HepG2 (cell line): ENCODE measurements around the gene VGF. TPM values are rescaled to one million over a fixed set of nuclear protein-coding genes. Genes with fewer than 3 reads are reported as not detected.
A peak's percentile ranks its signal among the peaks of the same experiment; 100 is the strongest.

ENCODE experiments used
- BCL6 ChIP-seq: IDR thresholded peaks from 2 replicates; pipeline ENCODE4 v1.6.1; 2016; ENCODE audit warnings: missing genetic modification reagents, missing compliant biosample characterization
- ETV5 ChIP-seq: IDR thresholded peaks from 2 replicates; pipeline ENCODE4 v1.6.1; 2018; ENCODE audit warnings: missing biosample characterization, missing genetic modification reagents, inconsistent platforms, borderline replicate concordance
- FOSL1 ChIP-seq: sonication (generic); formaldehyde crosslinking; IDR thresholded peaks from 2 replicates; pipeline ENCODE4 v1.9.0; 2021; ENCODE audit warnings: missing genetic modification reagents, borderline replicate concordance
- FOXM1 ChIP-seq: sonication (generic); formaldehyde crosslinking; IDR thresholded peaks from 2 replicates; pipeline ENCODE4 v1.5.0; 2020; ENCODE audit warnings: missing genetic modification reagents
- KDM6A ChIP-seq: IDR thresholded peaks from 2 replicates; pipeline ENCODE4 v1.6.1; 2016; ENCODE audit warnings: low read depth
- MEIS1 ChIP-seq: sonication (generic); formaldehyde crosslinking; IDR thresholded peaks from 2 replicates; pipeline ENCODE4 v1.9.0; 2021; ENCODE audit warnings: mild to moderate bottlenecking, missing genetic modification reagents, moderate library complexity, borderline replicate concordance
- MTF1 ChIP-seq: sonication (generic); formaldehyde crosslinking; IDR thresholded peaks from 2 replicates; pipeline ENCODE4 v1.5.0; 2020; ENCODE audit warnings: missing genetic modification reagents
- POGZ ChIP-seq: sonication (generic); formaldehyde crosslinking; IDR thresholded peaks from 2 replicates; pipeline ENCODE4 v1.4.0; 2020; ENCODE audit warnings: mild to moderate bottlenecking, missing genetic modification reagents
- REXO4 ChIP-seq: sonication (generic); formaldehyde crosslinking; IDR thresholded peaks from 2 replicates; pipeline ENCODE4 v1.8.0; 2022; ENCODE audit warnings: missing genetic modification reagents, mild to moderate bottlenecking, borderline replicate concordance
- SAP130 ChIP-seq: IDR thresholded peaks from 2 replicates; pipeline ENCODE4 v1.6.1; 2016; ENCODE audit warnings: low read depth
- SRSF4 ChIP-seq: fragments of 200-400 bp; formaldehyde crosslinking; IDR thresholded peaks from one replicate; pipeline ENCODE4 v1.6.1; 2018; ENCODE audit warnings: mild to moderate bottlenecking, low read depth, low read length, moderate library complexity; ENCODE audit not compliant: poor library complexity, severe bottlenecking
- TBX3 ChIP-seq: fragments of 450-650 bp; IDR thresholded peaks from 2 replicates; pipeline ENCODE4 v1.6.1; 2017; ENCODE audit warnings: antibody characterized with exemption, mild to moderate bottlenecking, inconsistent platforms, borderline replicate concordance
- ZNF124 ChIP-seq: sonication (generic); formaldehyde crosslinking; IDR thresholded peaks from 2 replicates; pipeline ENCODE4 v1.4.0; 2020; ENCODE audit warnings: missing genetic modification reagents
- polyA plus RNA-seq, 8 experiments: library from polyadenylated mRNA; depleted of rRNA in 3 of 8; stranded (reverse) in 7 of 8; unstranded in 1 of 8; fragments of >200 nt; fragmentation: Illumina TruSeq in 4 of 8; extraction: Trizol in 4 of 8; gene quantifications; 2 replicates each; pipeline versions ENCODE4 v1.2.1 to v1.2.3, GENCODE V29; 2011 to 2016; ENCODE audit warnings: low read depth in 4 of 8, missing spikeins in 1 of 8, mixed read lengths in 1 of 8; ENCODE audit not compliant: insufficient read depth in 1 of 8
- total RNA-seq, 5 experiments: library from RNA; depleted of rRNA; stranded (reverse); fragments of >200 nt; fragmentation: Illumina TruSeq; extraction: Trizol; gene quantifications; 2 replicates each; pipeline ENCODE4 v1.2.3, GENCODE V29; 2016; ENCODE audit warnings: low read depth in 1 of 5
- TF ChIP-seq, protein P1 (sequence below): IDR thresholded peaks from 2 replicates; pipeline ENCODE4 v1.6.1; 2016
- TF ChIP-seq, protein P2 (sequence below): sonication (generic); formaldehyde crosslinking; IDR thresholded peaks from 2 replicates; pipeline ENCODE4 v1.8.0; 2022; ENCODE audit warnings: missing genetic modification reagents, mild to moderate bottlenecking, inconsistent platforms, borderline replicate concordance
- TF ChIP-seq, protein P3 (sequence below): sonication (generic); formaldehyde crosslinking; conservative IDR thresholded peaks from 2 replicates; pipeline ENCODE4 v1.4.0; 2020; ENCODE audit warnings: mild to moderate bottlenecking, missing genetic modification reagents, moderate library complexity
- TF ChIP-seq, protein P4 (sequence below): sonication (generic); formaldehyde crosslinking; IDR thresholded peaks from 2 replicates; pipeline ENCODE4 v1.5.0; 2020; ENCODE audit warnings: mild to moderate bottlenecking, missing genetic modification reagents, borderline replicate concordance

VGF gene
- total and polyA plus RNA-seq, 2 of the 13 experiments (the other 11 are each of a cell fraction or from before 2014, with no cell fraction given), result 0.12 to 0.46 TPM

DNA sequence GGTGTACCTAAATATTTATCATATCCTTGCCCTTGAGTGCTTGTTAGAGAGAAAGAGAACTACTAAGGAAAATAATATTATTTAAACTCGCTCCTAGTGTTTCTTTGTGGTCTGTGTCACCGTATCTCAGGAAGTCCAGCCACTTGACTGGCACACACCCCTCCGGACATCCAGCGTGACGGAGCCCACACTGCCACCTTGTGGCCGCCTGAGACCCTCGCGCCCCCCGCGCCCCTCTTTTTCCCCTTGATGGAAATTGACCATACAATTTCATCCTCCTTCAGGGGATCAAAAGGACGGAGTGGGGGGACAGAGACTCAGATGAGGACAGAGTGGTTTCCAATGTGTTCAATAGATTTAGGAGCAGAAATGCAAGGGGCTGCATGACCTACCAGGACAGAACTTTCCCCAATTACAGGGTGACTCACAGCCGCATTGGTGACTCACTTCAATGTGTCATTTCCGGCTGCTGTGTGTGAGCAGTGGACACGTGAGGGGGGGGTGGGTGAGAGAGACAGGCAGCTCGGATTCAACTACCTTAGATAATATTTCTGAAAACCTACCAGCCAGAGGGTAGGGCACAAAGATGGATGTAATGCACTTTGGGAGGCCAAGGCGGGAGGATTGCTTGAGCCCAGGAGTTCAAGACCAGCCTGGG lies 27.0 kb downstream of the VGF start (continued):
- TF ChIP-seq POGZ (CRISPR knock-in tag) (no peak; the same call in 1 of the 2 replicates), ZNF124 (no peak), BCL6 (no peak), MEIS1 (CRISPR knock-in tag) (0 out of 2 replicates have a peak, but pooled peaks have one; percentile 57), SRSF4 (no peak), TBX3 (peak; percentile 24; the same call in 1 of the 2 replicates), SAP130 (CRISPR knock-in tag) (peak; percentile 59; the same call in 1 of the 2 replicates), FOXM1 (CRISPR knock-in tag) (no peak), MTF1 (CRISPR knock-in tag) (no peak), FOSL1 (CRISPR knock-in tag) (peak; percentile 77), ETV5 (CRISPR knock-in tag) (peak; percentile 88), REXO4 (CRISPR knock-in tag) (no peak), KDM6A (CRISPR knock-in tag) (no peak; the same call in 1 of the 2 replicates)
- TF ChIP-seq, protein P1, sequence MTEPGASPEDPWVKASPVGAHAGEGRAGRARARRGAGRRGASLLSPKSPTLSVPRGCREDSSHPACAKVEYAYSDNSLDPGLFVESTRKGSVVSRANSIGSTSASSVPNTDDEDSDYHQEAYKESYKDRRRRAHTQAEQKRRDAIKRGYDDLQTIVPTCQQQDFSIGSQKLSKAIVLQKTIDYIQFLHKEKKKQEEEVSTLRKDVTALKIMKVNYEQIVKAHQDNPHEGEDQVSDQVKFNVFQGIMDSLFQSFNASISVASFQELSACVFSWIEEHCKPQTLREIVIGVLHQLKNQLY, result 0 out of 2 replicates have a peak, but pooled peaks have one; percentile 76
- TF ChIP-seq, protein P2, sequence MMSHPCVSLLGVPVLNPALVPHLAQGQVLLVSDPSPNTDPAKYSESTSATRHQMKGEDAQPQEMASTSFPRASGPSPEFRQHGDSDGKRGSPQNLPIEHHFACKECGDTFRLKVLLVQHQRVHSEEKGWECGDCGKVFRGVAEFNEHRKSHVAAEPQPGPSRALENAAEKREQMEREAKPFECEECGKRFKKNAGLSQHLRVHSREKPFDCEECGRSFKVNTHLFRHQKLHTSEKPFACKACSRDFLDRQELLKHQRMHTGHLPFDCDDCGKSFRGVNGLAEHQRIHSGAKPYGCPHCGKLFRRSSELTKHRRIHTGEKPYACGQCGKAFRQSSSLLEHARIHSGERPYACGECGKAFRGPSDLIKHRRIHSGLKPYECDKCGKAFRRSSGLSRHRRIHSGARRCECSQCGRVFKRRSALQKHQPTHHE, result peak; percentile 65; the same call in 1 of the 2 replicates
- TF ChIP-seq, protein P3, sequence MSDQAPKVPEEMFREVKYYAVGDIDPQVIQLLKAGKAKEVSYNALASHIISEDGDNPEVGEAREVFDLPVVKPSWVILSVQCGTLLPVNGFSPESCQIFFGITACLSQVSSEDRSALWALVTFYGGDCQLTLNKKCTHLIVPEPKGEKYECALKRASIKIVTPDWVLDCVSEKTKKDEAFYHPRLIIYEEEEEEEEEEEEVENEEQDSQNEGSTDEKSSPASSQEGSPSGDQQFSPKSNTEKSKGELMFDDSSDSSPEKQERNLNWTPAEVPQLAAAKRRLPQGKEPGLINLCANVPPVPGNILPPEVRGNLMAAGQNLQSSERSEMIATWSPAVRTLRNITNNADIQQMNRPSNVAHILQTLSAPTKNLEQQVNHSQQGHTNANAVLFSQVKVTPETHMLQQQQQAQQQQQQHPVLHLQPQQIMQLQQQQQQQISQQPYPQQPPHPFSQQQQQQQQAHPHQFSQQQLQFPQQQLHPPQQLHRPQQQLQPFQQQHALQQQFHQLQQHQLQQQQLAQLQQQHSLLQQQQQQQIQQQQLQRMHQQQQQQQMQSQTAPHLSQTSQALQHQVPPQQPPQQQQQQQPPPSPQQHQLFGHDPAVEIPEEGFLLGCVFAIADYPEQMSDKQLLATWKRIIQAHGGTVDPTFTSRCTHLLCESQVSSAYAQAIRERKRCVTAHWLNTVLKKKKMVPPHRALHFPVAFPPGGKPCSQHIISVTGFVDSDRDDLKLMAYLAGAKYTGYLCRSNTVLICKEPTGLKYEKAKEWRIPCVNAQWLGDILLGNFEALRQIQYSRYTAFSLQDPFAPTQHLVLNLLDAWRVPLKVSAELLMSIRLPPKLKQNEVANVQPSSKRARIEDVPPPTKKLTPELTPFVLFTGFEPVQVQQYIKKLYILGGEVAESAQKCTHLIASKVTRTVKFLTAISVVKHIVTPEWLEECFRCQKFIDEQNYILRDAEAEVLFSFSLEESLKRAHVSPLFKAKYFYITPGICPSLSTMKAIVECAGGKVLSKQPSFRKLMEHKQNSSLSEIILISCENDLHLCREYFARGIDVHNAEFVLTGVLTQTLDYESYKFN, result peak; percentile 49; the same call in 1 of the 2 replicates
- TF ChIP-seq, protein P4, sequence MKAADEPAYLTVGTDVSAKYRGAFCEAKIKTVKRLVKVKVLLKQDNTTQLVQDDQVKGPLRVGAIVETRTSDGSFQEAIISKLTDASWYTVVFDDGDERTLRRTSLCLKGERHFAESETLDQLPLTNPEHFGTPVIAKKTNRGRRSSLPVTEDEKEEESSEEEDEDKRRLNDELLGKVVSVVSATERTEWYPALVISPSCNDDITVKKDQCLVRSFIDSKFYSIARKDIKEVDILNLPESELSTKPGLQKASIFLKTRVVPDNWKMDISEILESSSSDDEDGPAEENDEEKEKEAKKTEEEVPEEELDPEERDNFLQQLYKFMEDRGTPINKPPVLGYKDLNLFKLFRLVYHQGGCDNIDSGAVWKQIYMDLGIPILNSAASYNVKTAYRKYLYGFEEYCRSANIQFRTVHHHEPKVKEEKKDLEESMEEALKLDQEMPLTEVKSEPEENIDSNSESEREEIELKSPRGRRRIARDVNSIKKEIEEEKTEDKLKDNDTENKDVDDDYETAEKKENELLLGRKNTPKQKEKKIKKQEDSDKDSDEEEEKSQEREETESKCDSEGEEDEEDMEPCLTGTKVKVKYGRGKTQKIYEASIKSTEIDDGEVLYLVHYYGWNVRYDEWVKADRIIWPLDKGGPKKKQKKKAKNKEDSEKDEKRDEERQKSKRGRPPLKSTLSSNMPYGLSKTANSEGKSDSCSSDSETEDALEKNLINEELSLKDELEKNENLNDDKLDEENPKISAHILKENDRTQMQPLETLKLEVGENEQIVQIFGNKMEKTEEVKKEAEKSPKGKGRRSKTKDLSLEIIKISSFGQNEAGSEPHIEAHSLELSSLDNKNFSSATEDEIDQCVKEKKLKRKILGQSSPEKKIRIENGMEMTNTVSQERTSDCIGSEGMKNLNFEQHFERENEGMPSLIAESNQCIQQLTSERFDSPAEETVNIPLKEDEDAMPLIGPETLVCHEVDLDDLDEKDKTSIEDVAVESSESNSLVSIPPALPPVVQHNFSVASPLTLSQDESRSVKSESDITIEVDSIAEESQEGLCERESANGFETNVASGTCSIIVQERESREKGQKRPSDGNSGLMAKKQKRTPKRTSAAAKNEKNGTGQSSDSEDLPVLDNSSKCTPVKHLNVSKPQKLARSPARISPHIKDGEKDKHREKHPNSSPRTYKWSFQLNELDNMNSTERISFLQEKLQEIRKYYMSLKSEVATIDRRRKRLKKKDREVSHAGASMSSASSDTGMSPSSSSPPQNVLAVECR (CRISPR knock-in tag), result peak; percentile 41; the same call in 1 of the 2 replicates
